Ascending aorta (tissue), 2 donors: ENCODE measurements around the gene GALNT18. TPM values are rescaled to one million over a fixed set of nuclear protein-coding genes. Genes with fewer than 3 reads are reported as not detected.

ENCODE experiments used
- DNase-seq, 2 donors: peaks; one replicate each; pipeline ENCODE4 v3.0.0-alpha.2; 2019; ENCODE audit warnings: low spot score in 2 of 2
- H3K27ac ChIP-seq, 2 donors: fragments of 200-600 bp; sonication (generic); one replicate each; pipeline ENCODE4 v1.5.1; 2016 to 2017; ENCODE audit warnings: mild to moderate bottlenecking in 1 of 2
- H3K27me3 ChIP-seq: fragments of 200-600 bp; sonication (generic); one replicate; pipeline ENCODE4 v1.5.1; 2017
- H3K36me3 ChIP-seq, 2 donors: fragments of 200-600 bp; sonication (generic); one replicate each; pipeline ENCODE4 v1.5.1; 2016
- H3K4me1 ChIP-seq, 2 donors: fragments of 200-600 bp; sonication (generic); one replicate each; pipeline ENCODE4 v1.5.1; 2016 to 2017; ENCODE audit warnings: mild to moderate bottlenecking in 1 of 2
- H3K4me3 ChIP-seq, 2 donors: fragments of 200-600 bp; sonication (generic); one replicate each; pipeline ENCODE4 v1.5.1; 2016 to 2017; ENCODE audit warnings: mild to moderate bottlenecking in 1 of 2
- H3K9me3 ChIP-seq, 2 donors: fragments of 200-600 bp; sonication (generic); one replicate each; pipeline ENCODE4 v1.5.1; 2016
- intact Hi-C: fragments of 100-400 bp; cut with DNase I; formaldehyde crosslinking; loops from one replicate; pipeline ENCODE4 v1.15.1; 2023
- total RNA-seq: library from RNA; depleted of rRNA; stranded (reverse); fragments of >200 nt; gene quantifications from one replicate; pipeline ENCODE4 v1.1.0, GENCODE V29; 2016
- TF ChIP-seq, protein P1 (sequence below), 3 experiments: fragments of 200-600 bp in 2 of 3; fragments of 450-650 bp in 1 of 3; sonication (generic) in 2 of 3; IDR thresholded peaks; one replicate each; pipeline ENCODE4 v1.5.1; 2016 to 2019; ENCODE audit warnings: antibody characterized with exemption in 3 of 3, mild to moderate bottlenecking in 1 of 3, moderate library complexity in 1 of 3

Gene GALNT18
- total RNA-seq, 1 donor from 2014 or later = 53.5 TPM

DNA sequence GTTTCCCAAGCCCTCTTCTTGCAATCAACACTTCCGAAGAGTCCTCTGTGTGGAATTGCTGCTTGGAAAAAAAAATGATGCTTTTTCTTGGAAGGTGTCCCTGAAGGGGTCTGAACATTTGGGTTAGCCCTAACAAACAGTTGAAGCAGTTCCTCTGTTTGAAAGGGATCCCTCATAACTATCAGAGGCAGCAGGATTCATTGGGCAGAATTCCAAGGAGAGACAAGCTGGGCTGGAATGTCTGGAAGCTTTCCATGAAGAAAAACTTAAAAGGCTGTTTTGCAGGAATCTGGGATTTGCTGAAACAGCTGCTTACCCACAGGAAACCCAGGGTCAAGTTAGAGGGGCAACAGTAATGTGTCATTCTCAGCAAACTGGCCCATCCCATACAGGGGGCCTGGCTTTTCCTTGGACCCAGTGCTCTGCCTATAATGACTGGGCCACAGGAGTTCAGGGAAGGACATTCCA is 271.9 kb downstream of the GALNT18 start:
- TF ChIP-seq, protein P1, sequence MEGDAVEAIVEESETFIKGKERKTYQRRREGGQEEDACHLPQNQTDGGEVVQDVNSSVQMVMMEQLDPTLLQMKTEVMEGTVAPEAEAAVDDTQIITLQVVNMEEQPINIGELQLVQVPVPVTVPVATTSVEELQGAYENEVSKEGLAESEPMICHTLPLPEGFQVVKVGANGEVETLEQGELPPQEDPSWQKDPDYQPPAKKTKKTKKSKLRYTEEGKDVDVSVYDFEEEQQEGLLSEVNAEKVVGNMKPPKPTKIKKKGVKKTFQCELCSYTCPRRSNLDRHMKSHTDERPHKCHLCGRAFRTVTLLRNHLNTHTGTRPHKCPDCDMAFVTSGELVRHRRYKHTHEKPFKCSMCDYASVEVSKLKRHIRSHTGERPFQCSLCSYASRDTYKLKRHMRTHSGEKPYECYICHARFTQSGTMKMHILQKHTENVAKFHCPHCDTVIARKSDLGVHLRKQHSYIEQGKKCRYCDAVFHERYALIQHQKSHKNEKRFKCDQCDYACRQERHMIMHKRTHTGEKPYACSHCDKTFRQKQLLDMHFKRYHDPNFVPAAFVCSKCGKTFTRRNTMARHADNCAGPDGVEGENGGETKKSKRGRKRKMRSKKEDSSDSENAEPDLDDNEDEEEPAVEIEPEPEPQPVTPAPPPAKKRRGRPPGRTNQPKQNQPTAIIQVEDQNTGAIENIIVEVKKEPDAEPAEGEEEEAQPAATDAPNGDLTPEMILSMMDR (IDR thresholded peaks at IDR 0.05) = no peak
- intact Hi-C loops = no loop called here
- Histone ChIP-seq H3K9me3 (no peaks in the 10 kb centered on the region), H3K36me3 (no peaks in the 10 kb centered on the region), H3K4me3 (no peak overlapping the region), H3K27ac (no peak overlapping the region), H3K27me3 (no peaks in the 10 kb centered on the region), H3K4me1 (peaks cover 0 to 12% of the 10 kb centered on the region in 2 donors)
- DNase-seq = no peak

DNA sequence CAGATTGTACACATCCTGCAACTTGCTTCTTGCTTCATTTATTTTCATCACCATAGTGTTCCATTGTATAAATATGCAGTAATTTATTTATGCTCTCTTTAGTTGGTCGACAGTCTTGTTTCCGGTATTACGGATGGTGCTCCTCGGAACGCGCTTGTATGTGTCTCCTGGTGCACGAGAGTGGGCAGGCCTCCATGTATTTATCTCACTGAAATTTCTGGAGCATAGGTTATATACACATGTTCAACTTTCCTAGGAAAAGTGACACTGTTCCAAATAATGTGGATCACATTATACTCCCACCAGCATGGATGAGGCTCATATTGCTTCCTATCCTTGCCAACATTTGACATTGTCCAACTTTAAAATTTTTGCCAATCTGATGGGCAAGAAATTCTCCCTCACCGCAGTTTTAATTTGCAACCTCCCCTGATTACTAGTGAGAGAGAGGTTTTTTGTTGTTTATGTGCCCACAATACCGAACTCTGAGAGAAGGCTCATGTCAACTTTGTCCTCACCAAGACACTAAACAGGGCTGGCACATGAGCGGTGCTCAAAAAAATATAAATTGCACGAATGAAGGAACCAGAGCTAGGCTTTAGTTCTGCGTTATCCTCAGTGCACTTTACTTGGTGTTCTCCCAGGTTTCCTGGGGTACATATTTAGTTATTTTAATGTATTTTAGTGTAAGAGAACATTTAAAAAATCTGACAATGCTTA is 272.5 kb downstream of the GALNT18 start:
- Histone ChIP-seq H3K4me3 (no peak overlapping the region), H3K4me1 (peaks cover 0 to 12% of the 10 kb centered on the region in 2 donors), H3K27ac (no peak overlapping the region), H3K9me3 (no peaks in the 10 kb centered on the region), H3K27me3 (no peaks in the 10 kb centered on the region), H3K36me3 (no peaks in the 10 kb centered on the region)
- TF ChIP-seq, protein P1 (IDR thresholded peaks at IDR 0.05) = no peak
- DNase-seq = no peak
- intact Hi-C loops = no loop called here

DNA sequence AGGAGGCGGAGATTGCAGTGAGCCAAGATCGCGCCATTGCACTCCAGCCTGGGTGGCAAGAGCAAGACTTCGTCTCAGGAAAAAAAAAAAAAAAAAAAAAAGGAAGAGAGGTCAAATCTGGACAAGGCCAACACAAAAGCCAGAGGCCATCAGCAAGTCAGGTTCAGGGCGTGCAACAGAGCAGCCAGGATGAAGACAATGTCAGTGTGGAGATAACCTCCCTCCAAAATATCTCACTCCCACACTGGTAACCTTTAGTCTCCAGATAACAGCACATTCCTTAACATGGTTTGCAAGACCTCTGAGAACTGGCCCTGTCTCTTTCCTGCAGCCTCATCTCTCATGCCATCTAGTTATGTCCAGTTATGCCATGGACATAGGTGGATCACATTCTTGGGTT is 273.5 kb downstream of the GALNT18 start:
- intact Hi-C loops = no loop called here
- Histone ChIP-seq H3K27me3 (no peaks in the 10 kb centered on the region), H3K9me3 (no peaks in the 10 kb centered on the region), H3K4me1 (peaks cover 0 to 12% of the 10 kb centered on the region in 2 donors), H3K27ac (no peak overlapping the region), H3K36me3 (no peaks in the 10 kb centered on the region), H3K4me3 (no peak overlapping the region)
- no peak for DNase-seq
- TF ChIP-seq, protein P1 (IDR thresholded peaks at IDR 0.05) = no peak

DNA sequence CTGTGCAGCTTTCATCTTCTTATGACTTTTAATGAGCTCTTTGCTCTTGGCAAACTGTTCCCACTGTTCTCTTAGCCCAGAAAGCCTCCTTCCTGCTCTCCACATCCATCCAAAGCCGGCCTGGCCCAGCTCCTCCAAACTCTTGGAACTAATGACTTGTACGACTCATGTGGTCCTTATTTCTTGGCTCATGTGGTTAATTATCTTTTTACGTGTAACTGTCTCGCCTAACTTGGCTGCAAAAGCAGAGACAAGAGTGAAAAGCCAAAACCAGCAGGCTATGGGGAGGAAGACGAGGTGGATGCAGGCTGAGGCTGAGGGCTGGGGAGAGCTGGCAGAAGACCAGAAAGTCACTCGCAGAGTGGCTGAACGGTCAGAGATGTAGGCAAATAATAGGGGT is 274.2 kb downstream of the GALNT18 start:
- H3K27ac ChIP-seq = no peak overlapping the region
- H3K27me3 ChIP-seq = no peaks in the 10 kb centered on the region
- H3K9me3 ChIP-seq = no peaks in the 10 kb centered on the region
- DNase-seq = no peak
- H3K4me3 ChIP-seq = no peak overlapping the region
- intact Hi-C loops = no loop called here
- H3K4me1 ChIP-seq = peaks cover 0 to 12% of the 10 kb centered on the region in 2 donors
- TF ChIP-seq, protein P1 (IDR thresholded peaks at IDR 0.05) = no peak
- H3K36me3 ChIP-seq = no peaks in the 10 kb centered on the region

GRCh38 chr11:11346303-11346702 is 275.5 kb downstream of the GALNT18 start:
- intact Hi-C loops = no loop called here
- DNase-seq = no peak
- H3K9me3 ChIP-seq = no peaks in the 10 kb centered on the region
- no peaks in the 10 kb centered on the region for H3K36me3 ChIP-seq
- TF ChIP-seq, protein P1 (IDR thresholded peaks at IDR 0.05) = no peak
- peaks cover 0 to 12% of the 10 kb centered on the region in 2 donors for H3K4me1 ChIP-seq
- H3K4me3 ChIP-seq = no peak overlapping the region
- no peak overlapping the region for H3K27ac ChIP-seq
- H3K27me3 ChIP-seq = no peaks in the 10 kb centered on the region
